Lung (tissue), 12 donors: ENCODE results near the gene SRPX. TPM values are rescaled to one million over a fixed set of nuclear protein-coding genes. Genes with fewer than 3 reads are reported as not detected.

Experiments
- ATAC-seq: fragments of 200-7000 bp; cut with Tn5 transposase; one replicate; pipeline ENCODE4 v1.9.1; 2020; ENCODE audit warnings: moderate number of reproducible peaks; ENCODE audit not compliant: insufficient read depth, low FRiP score
- DNase-seq, 3 donors: peaks; one replicate each; pipeline ENCODE4 v3.0.0-alpha.2; 2013 to 2017
- H3K27ac ChIP-seq, 2 donors: one replicate each; pipeline ENCODE4 v1.5.1; 2013; ENCODE audit warnings: mild to moderate bottlenecking in 2 of 2, moderate library complexity in 2 of 2, control low read depth in 1 of 2, inconsistent platforms in 1 of 2, low read depth in 1 of 2, low read length in 1 of 2
- H3K27me3 ChIP-seq, 3 donors: one replicate each; pipeline ENCODE4 v1.5.1; 2013; ENCODE audit warnings: low read length in 2 of 3; ENCODE audit not compliant: control insufficient read depth in 3 of 3, insufficient read depth in 3 of 3
- H3K36me3 ChIP-seq, 4 donors: one replicate each; pipeline ENCODE4 v1.5.1; 2013; ENCODE audit warnings: low read length in 4 of 4, mild to moderate bottlenecking in 1 of 4, moderate library complexity in 1 of 4; ENCODE audit not compliant: control insufficient read depth in 4 of 4, insufficient read depth in 4 of 4
- H3K4me1 ChIP-seq, 5 donors: one replicate each; pipeline ENCODE4 v1.5.1; 2013; ENCODE audit warnings: low read length in 5 of 5, mild to moderate bottlenecking in 2 of 5, moderate library complexity in 1 of 5; ENCODE audit not compliant: control insufficient read depth in 5 of 5, insufficient read depth in 5 of 5
- H3K4me3 ChIP-seq: one replicate; pipeline ENCODE4 v1.5.1; 2013; ENCODE audit warnings: mild to moderate bottlenecking, control low read depth, moderate library complexity
- H3K9ac ChIP-seq, 2 donors: one replicate each; pipeline ENCODE4 v1.5.1; 2013; ENCODE audit warnings: low read length in 2 of 2, control low read depth in 1 of 2; ENCODE audit not compliant: insufficient read depth in 1 of 2
- H3K9me3 ChIP-seq, 4 donors: one replicate each; pipeline ENCODE4 v1.5.1; 2013; ENCODE audit warnings: low read length in 3 of 4, mild to moderate bottlenecking in 1 of 4, moderate library complexity in 1 of 4; ENCODE audit not compliant: control insufficient read depth in 4 of 4, insufficient read depth in 3 of 4
- CTCF ChIP-seq: IDR thresholded peaks from 2 replicates; pipeline ENCODE4 v1.5.1; 2012; ENCODE audit warnings: mild to moderate bottlenecking; ENCODE audit errors: control extremely low read depth, extremely low read depth
- WGBS, 2 donors: extraction: QIAGEN DNeasy Blood & Tissue Kit; methylation state at CpG; one replicate each; pipeline ENCODE4 v1.1.7; 2013; 5-methylcytosine and 5-hydroxymethylcytosine counted together
- polyA plus RNA-seq, 2 donors: library from polyadenylated mRNA; stranded (reverse); fragments of 200-250 nt; gene quantifications; one replicate each; pipeline ENCODE4 v1.2.1, GENCODE V29; 2013
- total RNA-seq, 2 donors: library from RNA; depleted of rRNA in 1 of 2; stranded (reverse); fragments of >200 nt in 1 of 2; gene quantifications; one replicate each; pipeline ENCODE4 v1.2.1, GENCODE V29; 2014 to 2021
- donor health status: control.
- donor health status: control.
- donor health status: Bipolar disorder and iron deficiency.
- donor health status: healthy.
- donor health status: DM: yes; HTN: yes; CAD: no.

Gene SRPX
- total and polyA plus RNA-seq, 4 donors = 43.4 to 71.0 (median 46.3) TPM

GRCh38 chrX:38189431-38190250, 31.0 kb downstream of the SRPX start:
- H3K36me3 ChIP-seq = no peaks in the 10 kb centered on the region
- H3K27ac ChIP-seq = no peak overlapping the region
- no peak overlapping the region for H3K9ac ChIP-seq
- peaks cover 0 to 3% (median 0%) of the 10 kb centered on the region in 5 donors for H3K4me1 ChIP-seq
- ATAC-seq = no peak
- peaks cover 0 to 4% (median 2%) of the 10 kb centered on the region in 4 donors for H3K9me3 ChIP-seq
- TF ChIP-seq CTCF = no peak
- no peak overlapping the region for H3K4me3 ChIP-seq
- WGBS, 2 donors = 56 to 83% methylated on average over 7 of the region's 7 CpGs
- peaks cover 3 to 32% (median 10%) of the 10 kb centered on the region in 3 donors for H3K27me3 ChIP-seq
- no peak for DNase-seq

GRCh38 chrX:38183596-38183995, 37.1 kb downstream of the SRPX start:
- Histone ChIP-seq H3K9ac (no peak overlapping the region), H3K9me3 (peaks cover 0 to 4% (median 2%) of the 10 kb centered on the region in 4 donors), H3K4me1 (no peaks in the 10 kb centered on the region), H3K27ac (no peak overlapping the region), H3K4me3 (no peak overlapping the region), H3K27me3 (peaks cover 3 to 14% (median 12%) of the 10 kb centered on the region in 3 donors), H3K36me3 (no peaks in the 10 kb centered on the region)
- no peak for ATAC-seq
- no peak for TF ChIP-seq CTCF
- DNase-seq = no peak
- 63 to 94% methylated on average over 1 of the region's 1 CpG for WGBS, 2 donors

DNA sequence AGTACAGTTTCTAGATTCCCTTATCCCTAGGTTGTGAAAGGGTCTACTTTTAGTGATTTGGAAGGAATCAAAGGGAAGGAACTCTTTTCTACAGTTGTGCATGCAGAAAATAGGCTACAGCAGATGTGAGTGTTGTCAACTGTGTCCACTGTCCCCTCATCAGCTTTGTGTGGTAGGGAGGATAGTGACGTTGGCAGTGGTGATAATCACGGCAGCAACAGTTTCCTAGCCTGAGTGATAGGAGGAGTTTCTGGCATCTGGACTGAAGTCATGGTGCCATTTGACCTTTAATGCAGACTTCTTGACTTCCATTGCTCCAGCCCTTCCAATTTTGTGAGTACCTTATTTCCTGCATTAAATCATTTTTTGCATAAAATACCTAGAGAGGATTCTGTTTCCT, 39.3 kb downstream of the SRPX start:
- TF ChIP-seq CTCF = no peak
- ATAC-seq (no peak), DNase-seq (no peak)
- Histone ChIP-seq H3K27ac (no peak overlapping the region), H3K36me3 (no peaks in the 10 kb centered on the region), H3K9ac (no peak overlapping the region), H3K4me3 (no peak overlapping the region), H3K4me1 (no peaks in the 10 kb centered on the region), H3K27me3 (peaks cover 0 to 14% (median 11%) of the 10 kb centered on the region in 3 donors), H3K9me3 (peaks cover 0 to 4% (median 1%) of the 10 kb centered on the region in 4 donors)
- 76 to 100% methylated on average over 2 of the region's 2 CpGs for WGBS, 2 donors
